CD4-positive, CD25-positive, alpha-beta regulatory T cell (primary cell): ENCODE measurements around the gene HOXD12. TPM values are rescaled to one million over a fixed set of nuclear protein-coding genes. Genes with fewer than 3 reads are reported as not detected.

Experiments used
- ATAC-seq, 2 donors: fragments of 150-1000 bp; cut with Tn5 transposase; one replicate each; pipeline ENCODE4 v1.10.0; 2021; ENCODE audit warnings: low read depth in 2 of 2, moderate number of reproducible peaks in 2 of 2, moderate library complexity in 1 of 2
- DNase-seq, 3 donors: peaks; one replicate each; pipeline versions ENCODE4 v3.0.0 to v3.0.0-alpha.2; 2012 to 2022; ENCODE audit warnings: mixed read lengths in 1 of 3
- H3K27ac ChIP-seq: one replicate; pipeline ENCODE4 v1.7.0; 2013; ENCODE audit warnings: mild to moderate bottlenecking, low read length; ENCODE audit not compliant: insufficient read depth, poor library complexity, severe bottlenecking
- H3K27me3 ChIP-seq: one replicate; pipeline ENCODE4 v1.7.0; 2013; ENCODE audit warnings: low read length; ENCODE audit not compliant: control insufficient read depth, insufficient read depth
- H3K36me3 ChIP-seq: one replicate; pipeline ENCODE4 v1.7.0; 2013; ENCODE audit warnings: mild to moderate bottlenecking, low read length, moderate library complexity; ENCODE audit not compliant: control insufficient read depth, insufficient read depth
- H3K4me1 ChIP-seq: 2 replicates; pipeline ENCODE4 v1.7.0; 2013; ENCODE audit warnings: mild to moderate bottlenecking, low read length; ENCODE audit not compliant: insufficient read depth, control insufficient read depth, poor library complexity, severe bottlenecking
- H3K4me3 ChIP-seq: one replicate; pipeline ENCODE4 v1.7.0; 2013; ENCODE audit warnings: low read depth, mild to moderate bottlenecking, low read length, moderate library complexity
- H3K9me3 ChIP-seq, 2 experiments: 1 replicate in 1 of 2; 2 replicates in 1 of 2; pipeline ENCODE4 v1.7.0; 2013; ENCODE audit warnings: low read length in 2 of 2, mild to moderate bottlenecking in 1 of 2, moderate library complexity in 1 of 2; ENCODE audit not compliant: control insufficient read depth in 2 of 2
- H3K27ac Mint-ChIP-seq, 3 donors: one replicate each; pipeline ENCODE4 v1.8.0; 2020 to 2022; ENCODE audit warnings: mild to moderate bottlenecking in 3 of 3, mixed read lengths in 3 of 3, moderate library complexity in 2 of 3
- H3K27me3 Mint-ChIP-seq: one replicate; pipeline ENCODE4 v1.8.0; 2022; ENCODE audit warnings: mild to moderate bottlenecking, mixed read lengths
- H3K36me3 Mint-ChIP-seq: one replicate; pipeline ENCODE4 v1.8.0; 2020; ENCODE audit warnings: mixed read lengths
- H3K4me1 Mint-ChIP-seq, 4 donors: one replicate each; pipeline ENCODE4 v1.8.0; 2020 to 2022; ENCODE audit warnings: mixed read lengths in 4 of 4, mild to moderate bottlenecking in 1 of 4
- H3K4me3 Mint-ChIP-seq, 4 donors: one replicate each; pipeline ENCODE4 v1.8.0; 2020 to 2022; ENCODE audit warnings: mild to moderate bottlenecking in 4 of 4, mixed read lengths in 4 of 4, moderate library complexity in 3 of 4
- H3K9me3 Mint-ChIP-seq, 7 donors: one replicate each; pipeline ENCODE4 v1.8.0; 2020 to 2022; ENCODE audit warnings: mixed read lengths in 7 of 7, mild to moderate bottlenecking in 3 of 7, moderate library complexity in 2 of 7
- polyA plus RNA-seq, 4 donors: library from polyadenylated mRNA; unstranded; fragments of 300-500 nt; fragmentation: Illumina TruSeq; gene quantifications; one replicate each; pipeline ENCODE4 v1.2.3, GENCODE V29; 2021
- total RNA-seq: library from RNA; stranded (reverse); gene quantifications from one replicate; pipeline ENCODE4 v1.2.3, GENCODE V29; 2022

Gene HOXD12
- total and polyA plus RNA-seq, 5 donors from 2014 or later = not detected

- DNase-seq (no peak), ATAC-seq (no peak)
- Histone ChIP-seq H3K4me3 (no peak overlapping the region), H3K27me3 (peaks cover 65% of the 10 kb centered on the region), H3K4me1 (peaks cover 13% of the 10 kb centered on the region), H3K27ac (no peak overlapping the region), H3K36me3 (no peaks in the 10 kb centered on the region), H3K9me3 (peaks cover 30 to 58% of the 10 kb centered on the region in 2 experiments)
- Mint-ChIP-seq H3K27me3 (peaks cover 87% of the 10 kb centered on the region), H3K27ac (peak overlapping the region in 2 of 3 donors; percentile 77 to 84), H3K4me3 (peak overlapping the region; percentile 44 to 84 (median 64)), H3K9me3 (peaks cover 0 to 42% (median 11%) of the 10 kb centered on the region in 7 donors), H3K36me3 (peaks cover 3% of the 10 kb centered on the region), H3K4me1 (peaks cover 2 to 15% (median 12%) of the 10 kb centered on the region in 4 donors)
These were observed 20.9 kb upstream of the HOXD12 start for GRCh38 chr2:176078541-176079284.

GRCh38 chr2:176079285-176079830 lies 20.2 kb upstream of the HOXD12 start:
- H3K4me1 ChIP-seq = peaks cover 13% of the 10 kb centered on the region
- H3K9me3 ChIP-seq = peaks cover 33 to 64% of the 10 kb centered on the region in 2 experiments
- peaks cover 66% of the 10 kb centered on the region for H3K27me3 ChIP-seq
- no peak overlapping the region for H3K27ac ChIP-seq
- H3K27me3 Mint-ChIP-seq = peaks cover 88% of the 10 kb centered on the region
- H3K4me3 Mint-ChIP-seq = peak overlapping the region; percentile 33 to 84 (median 64)
- H3K36me3 ChIP-seq = no peaks in the 10 kb centered on the region
- peaks cover 0 to 48% (median 14%) of the 10 kb centered on the region in 7 donors for H3K9me3 Mint-ChIP-seq
- no peak overlapping the region for H3K4me3 ChIP-seq
- no peak for ATAC-seq
- DNase-seq = no peak
- peaks cover 2 to 16% (median 15%) of the 10 kb centered on the region in 4 donors for H3K4me1 Mint-ChIP-seq
- H3K36me3 Mint-ChIP-seq = peaks cover 4% of the 10 kb centered on the region
- H3K27ac Mint-ChIP-seq = peak overlapping the region; percentile 75 to 84 (median 77)

- H3K27ac ChIP-seq = no peak overlapping the region
- no peaks in the 10 kb centered on the region for H3K36me3 ChIP-seq
- ATAC-seq (no peak), DNase-seq (no peak)
- H3K27me3 ChIP-seq = peaks cover 65% of the 10 kb centered on the region
- H3K4me3 ChIP-seq = no peak overlapping the region
- Mint-ChIP-seq H3K4me1 (peaks cover 2 to 16% (median 15%) of the 10 kb centered on the region in 4 donors), H3K27me3 (peaks cover 88% of the 10 kb centered on the region), H3K36me3 (peaks cover 4% of the 10 kb centered on the region), H3K9me3 (peaks cover 0 to 52% (median 14%) of the 10 kb centered on the region in 7 donors), H3K4me3 (peak overlapping the region in 3 of 4 donors; percentile 33 to 74 (median 55)), H3K27ac (peak overlapping the region in 2 of 3 donors; percentile 75 to 84)
- H3K4me1 ChIP-seq = peaks cover 13% of the 10 kb centered on the region
- H3K9me3 ChIP-seq = peaks cover 33 to 70% of the 10 kb centered on the region in 2 experiments
These were observed 19.6 kb upstream of the HOXD12 start for GRCh38 chr2:176079831-176080539.

- Mint-ChIP-seq H3K27ac (peak overlapping the region; percentile 56 to 83 (median 62)), H3K27me3 (peaks cover 88% of the 10 kb centered on the region), H3K4me3 (peak overlapping the region in 3 of 4 donors; percentile 30 to 77 (median 73)), H3K9me3 (peaks cover 0 to 46% (median 12%) of the 10 kb centered on the region in 7 donors), H3K4me1 (peaks cover 2 to 16% (median 15%) of the 10 kb centered on the region in 4 donors), H3K36me3 (peaks cover 4% of the 10 kb centered on the region)
- H3K9me3 ChIP-seq = peaks cover 30 to 76% of the 10 kb centered on the region in 2 experiments
- peaks cover 13% of the 10 kb centered on the region for H3K4me1 ChIP-seq
- no peak overlapping the region for H3K4me3 ChIP-seq
- no peak overlapping the region for H3K27ac ChIP-seq
- DNase-seq (no peak), ATAC-seq (no peak)
- H3K36me3 ChIP-seq = no peaks in the 10 kb centered on the region
- peaks cover 60% of the 10 kb centered on the region for H3K27me3 ChIP-seq
These were observed 18.8 kb upstream of the HOXD12 start for GRCh38 chr2:176080540-176081375.

GRCh38 chr2:176081376-176081836 lies 18.2 kb upstream of the HOXD12 start:
- Mint-ChIP-seq H3K4me1 (peaks cover 3 to 16% (median 15%) of the 10 kb centered on the region in 4 donors), H3K9me3 (peaks cover 0 to 43% (median 11%) of the 10 kb centered on the region in 7 donors), H3K36me3 (peaks cover 4% of the 10 kb centered on the region), H3K27me3 (peaks cover 88% of the 10 kb centered on the region), H3K4me3 (peak overlapping the region in 3 of 4 donors; percentile 30 to 77 (median 73)), H3K27ac (peak overlapping the region; percentile 62 to 87 (median 83))
- peaks cover 13% of the 10 kb centered on the region for H3K4me1 ChIP-seq
- H3K4me3 ChIP-seq = no peak overlapping the region
- H3K27me3 ChIP-seq = peaks cover 57% of the 10 kb centered on the region
- no peak for DNase-seq
- no peak for ATAC-seq
- H3K27ac ChIP-seq = no peak overlapping the region
- H3K9me3 ChIP-seq = peaks cover 26 to 82% of the 10 kb centered on the region in 2 experiments
- H3K36me3 ChIP-seq = no peaks in the 10 kb centered on the region

- H3K4me3 ChIP-seq = no peak overlapping the region
- peaks cover 20 to 77% of the 10 kb centered on the region in 2 experiments for H3K9me3 ChIP-seq
- no peaks in the 10 kb centered on the region for H3K36me3 ChIP-seq
- peaks cover 13% of the 10 kb centered on the region for H3K4me1 ChIP-seq
- Mint-ChIP-seq H3K4me3 (peak overlapping the region in 3 of 4 donors; percentile 30 to 53 (median 52)), H3K9me3 (peaks cover 0 to 43% (median 8%) of the 10 kb centered on the region in 7 donors), H3K27ac (peak overlapping the region in 2 of 3 donors; percentile 83 to 87), H3K27me3 (peaks cover 88% of the 10 kb centered on the region), H3K36me3 (peaks cover 4% of the 10 kb centered on the region), H3K4me1 (peaks cover 4 to 18% (median 15%) of the 10 kb centered on the region in 4 donors)
- no peak overlapping the region for H3K27ac ChIP-seq
- ATAC-seq = no peak
- no peak for DNase-seq
- peaks cover 57% of the 10 kb centered on the region for H3K27me3 ChIP-seq
These were observed 17.6 kb upstream of the HOXD12 start for GRCh38 chr2:176081837-176082524.
